GM12878 (cell line): Measurements from ENCODE around the gene TIAM1. TPM values are rescaled to one million over a fixed set of nuclear protein-coding genes. Genes with fewer than 3 reads are reported as not detected.

Source experiments
- ATAC-seq: fragments of 200-7000 bp; cut with Tn5 transposase; 3 replicates; pipeline ENCODE4 v1.9.1; 2020; ENCODE audit warnings: mild to moderate bottlenecking, moderate library complexity
- BruUV-seq: library from RNA; stranded (reverse); fragments of 400-500 nt; replicated peaks from 2 replicates; lab custom pipeline; 2021; lab: Mats Ljungman, UMichigan
- CTCF ChIA-PET: fragments of 300-600 bp; sonication (Branson Sonifier 250); formaldehyde crosslinking; extraction: SDS; loops from one replicate; lab custom pipeline; 2021; ENCODE audit warnings: inconsistent platforms; lab: Yijun Ruan, JAX
- POLR2A ChIA-PET: fragments of 350-600 bp; formaldehyde crosslinking; extraction: SDS; loops from one replicate; lab custom pipeline; 2021; ENCODE audit warnings: inconsistent platforms; lab: Charles Lee
- RAD21 ChIA-PET: fragments of 300-600 bp; sonication (Branson Sonifier 250); formaldehyde crosslinking; loops from one replicate; lab custom pipeline; 2023; ENCODE audit warnings: antibody characterized with exemption; ENCODE audit not compliant: unreplicated experiment; lab: Charles Lee
- SMC1A ChIA-PET: fragments of 300-600 bp; sonication (Branson Sonifier 250); formaldehyde crosslinking; loops from one replicate; lab custom pipeline; 2023; ENCODE audit not compliant: unreplicated experiment, uncharacterized antibody; lab: Charles Lee
- DNase-seq: peaks from one replicate; pipeline ENCODE4 v3.0.0-alpha.2; 2011; ENCODE audit warnings: low read depth, low spot score
- FAIRE-seq: peaks from 3 replicates; lab custom pipeline; 2011; peaks lifted over from hg19 to GRCh38; lab: Jason Lieb, UNC
- H2AFZ ChIP-seq: 2 replicates; pipeline ENCODE4 v1.6.0; 2011; ENCODE audit warnings: low read depth, low read length, control low read depth; ENCODE audit not compliant: control insufficient read depth
- H3K27ac ChIP-seq: 2 replicates; pipeline ENCODE4 v1.5.1; 2011; ENCODE audit warnings: control low read depth; ENCODE audit not compliant: control insufficient read depth, insufficient read depth
- H3K27me3 ChIP-seq, 2 experiments: replicated peaks in 1 of 2; 2 replicates each; pipeline versions ENCODE4 v1.6.0 to v1.6.1; 2011; ENCODE audit warnings: low read length in 1 of 2; ENCODE audit not compliant: control insufficient read depth in 2 of 2, insufficient read depth in 2 of 2
- H3K36me3 ChIP-seq, 2 experiments: 2 replicates each; pipeline ENCODE4 v1.5.1; 2011; ENCODE audit warnings: low read length in 1 of 2; ENCODE audit not compliant: control insufficient read depth in 2 of 2, insufficient read depth in 2 of 2
- H3K4me1 ChIP-seq: 2 replicates; pipeline ENCODE4 v1.6.1; 2011; ENCODE audit warnings: mild to moderate bottlenecking, low read length, moderate library complexity, mixed read lengths; ENCODE audit not compliant: control insufficient read depth, insufficient read depth
- H3K4me2 ChIP-seq: 2 replicates; pipeline ENCODE4 v1.6.0; 2011; ENCODE audit warnings: control low read depth; ENCODE audit not compliant: control insufficient read depth, insufficient read depth
- H3K4me3 ChIP-seq: fragments of 200-600 bp; sonication (generic); 2 replicates; pipeline ENCODE4 v1.5.1; 2016
- H3K79me2 ChIP-seq: 2 replicates; pipeline ENCODE4 v1.6.0; 2011; ENCODE audit warnings: low read length; ENCODE audit not compliant: control insufficient read depth, insufficient read depth
- H3K9ac ChIP-seq: 2 replicates; pipeline ENCODE4 v1.8.0; 2011; ENCODE audit warnings: low read length, control low read depth, mixed read lengths; ENCODE audit not compliant: control insufficient read depth, insufficient read depth
- H3K9me3 ChIP-seq: replicated peaks from 3 replicates; pipeline ENCODE4 v1.5.1; 2011; ENCODE audit warnings: mild to moderate bottlenecking, low read length; ENCODE audit not compliant: control insufficient read depth, insufficient read depth
- H4K20me1 ChIP-seq: 2 replicates; pipeline ENCODE4 v1.6.0; 2011; ENCODE audit not compliant: control insufficient read depth, insufficient read depth
- CBX5 ChIP-seq: sonication (generic); IDR thresholded peaks from 2 replicates; pipeline ENCODE4 v1.6.1; 2016; ENCODE audit warnings: low read depth, moderate library complexity, mild to moderate bottlenecking, inconsistent platforms
- NFYA ChIP-seq: IDR thresholded peaks from 2 replicates; pipeline ENCODE4 v1.6.1; 2011; ENCODE audit warnings: low read depth, mild to moderate bottlenecking, low read length, improper control_type of control experiment, borderline replicate concordance
- NFYB ChIP-seq: IDR thresholded peaks from 2 replicates; pipeline ENCODE4 v1.6.1; 2011; ENCODE audit warnings: low read depth, mild to moderate bottlenecking, low read length, improper control_type of control experiment, moderate library complexity; ENCODE audit not compliant: insufficient read depth
- RUNX3 ChIP-seq: IDR thresholded peaks from 2 replicates; pipeline ENCODE4 v1.6.1; 2012; ENCODE audit warnings: low read length, inconsistent platforms
- SMARCA5 ChIP-seq: fragments of 450-650 bp; IDR thresholded peaks from 2 replicates; pipeline ENCODE4 v1.6.1; 2017; ENCODE audit warnings: mild to moderate bottlenecking
- WRNIP1 ChIP-seq: IDR thresholded peaks from 2 replicates; pipeline ENCODE4 v1.6.1; 2011; ENCODE audit warnings: low read depth, low read length, improper control_type of control experiment, borderline replicate concordance
- WGBS: methylation state at CpG from one replicate; pipeline ENCODE4 v1.1.6; 2016; ENCODE audit warnings: low lambda C conversion rate; ENCODE audit not compliant: insufficient replicate concordance, insufficient coverage; ENCODE audit errors: missing lambda C conversion rate; 5-methylcytosine and 5-hydroxymethylcytosine counted together
- in situ Hi-C: fragments of 300-500 bp; cut with MboI; formaldehyde crosslinking; loops from 9 replicates; pipeline ENCODE4 v1.14.3; 2018; ENCODE audit warnings: mixed read lengths
- intact Hi-C: fragments of 100-400 bp; cut with micrococcal nuclease; formaldehyde crosslinking; loops from one replicate; pipeline ENCODE4 v1.14.2; 2022; ENCODE audit not compliant: unreplicated experiment
- polyA plus RNA-seq, 11 experiments: library from polyadenylated mRNA; depleted of rRNA in 4 of 11; unstranded in 6 of 11; stranded (reverse) in 5 of 11; fragments of >200 nt; fragmentation: Nextera tagmentation in 4 of 11; fragmentation: Illumina TruSeq in 1 of 11; extraction: Ambion mirVana in 4 of 11; extraction: Trizol in 1 of 11; gene quantifications; 1 replicate in 1 of 11; 2 replicates in 10 of 11; pipeline versions ENCODE4 v1.2.1 to v1.2.3, GENCODE V29; 2011 to 2016; ENCODE audit warnings: inconsistent platforms in 2 of 11, missing spikeins in 2 of 11, low read depth in 1 of 11
- total RNA-seq, 4 experiments: library from RNA; depleted of rRNA in 3 of 4; stranded (reverse); fragments of >200 nt in 3 of 4; fragmentation: Illumina TruSeq in 1 of 4; extraction: Trizol in 1 of 4; gene quantifications; 2 replicates each; pipeline versions ENCODE4 v1.2.1 to v1.2.3, GENCODE V29; 2013 to 2021

The TIAM1 gene
- total and polyA plus RNA-seq, 10 of the 15 experiments (the other 5 are each of a cell fraction or from before 2014, with no cell fraction given), result 0.31 to 35.9 (median 0.78) TPM

DNA sequence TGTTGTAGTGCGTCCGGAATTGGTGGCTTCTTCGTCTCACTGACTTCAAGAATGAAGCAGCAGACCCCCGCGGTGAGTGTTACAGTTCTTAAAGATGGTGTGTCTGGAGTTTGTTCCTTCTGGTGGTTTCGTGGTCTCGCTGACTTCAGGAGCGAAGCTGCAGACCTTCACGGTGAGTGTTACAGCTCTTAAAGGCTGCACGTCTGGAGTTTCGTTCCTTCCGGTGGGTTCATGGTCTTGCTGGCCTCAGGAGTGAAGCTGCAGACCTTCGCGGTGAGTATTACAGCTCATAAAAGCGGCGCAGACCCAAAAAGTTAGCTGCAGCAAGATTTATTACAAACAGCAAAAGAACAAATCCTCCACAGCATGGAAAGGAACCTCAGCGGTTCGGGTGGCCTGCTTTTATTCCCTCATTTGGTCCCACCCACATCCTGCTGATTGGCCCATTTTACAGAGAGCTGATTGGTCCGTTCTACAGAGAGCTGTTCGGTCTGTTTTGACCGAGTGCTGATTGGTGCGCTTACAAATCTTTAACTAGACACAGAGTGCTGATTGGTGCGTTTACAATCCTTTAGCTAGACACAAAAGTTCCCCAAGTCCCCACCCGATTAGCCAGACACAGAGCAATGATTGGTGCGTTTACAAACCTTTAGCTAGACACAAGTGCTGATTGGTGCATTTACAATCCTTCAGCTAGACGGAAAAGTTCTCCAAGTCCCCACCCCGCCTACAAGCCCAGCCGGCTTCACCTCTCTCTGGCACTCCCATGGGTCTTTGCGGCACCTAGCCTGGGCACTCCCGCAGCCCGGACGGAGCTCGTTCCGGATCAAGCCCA lies 256.2 kb downstream of the TIAM1 start:
- BruUV-seq, result no TSS peak
- intact Hi-C loops (loop anchor here (2.0 to 10.0 kb wide), 2 partner anchors 583 to 653 kb away; partner anchors contain the start of gene KRTAP13-4), in situ Hi-C loops (loop anchor here (10.0 kb wide), 1 partner anchor 1043 kb away; no protein-coding TSS in a partner anchor)
- no peak for FAIRE-seq
- RAD21 ChIA-PET, result interaction anchor here (1.4 kb wide), 1 partner anchor 258 kb away, joined by 3 read pairs; the partner anchor contains the start of gene KRTAP7-1
- Histone ChIP-seq H3K9me3 (no peaks in the 10 kb centered on the region), H3K36me3 (no peaks in the 10 kb centered on the region), H3K4me3 (no peak overlapping the region), H3K9ac (no peak overlapping the region), H3K27ac (no peak overlapping the region), H4K20me1 (no peaks in the 10 kb centered on the region), H3K4me2 (no peak overlapping the region), H3K79me2 (no peaks in the 10 kb centered on the region), H3K4me1 (no peaks in the 10 kb centered on the region), H2AFZ (no peak overlapping the region), H3K27me3 (no peaks in the 10 kb centered on the region)
- 52% methylated on average over 34 of the region's 34 CpGs for WGBS
- SMC1A ChIA-PET, result interaction anchor here (0.6 to 1.0 kb wide), 3 partner anchors 13 to 466 kb away, joined by 3 read pairs; partner anchors contain the start of gene KRTAP19-8
- POLR2A ChIA-PET, result no interaction called here
- TF ChIP-seq SMARCA5, result no peak
- TF ChIP-seq NFYA, result no peak
- TF ChIP-seq NFYB, result peak; percentile 70
- TF ChIP-seq WRNIP1, result no peak
- TF ChIP-seq RUNX3, result no peak
- TF ChIP-seq CBX5, result no peak
- DNase-seq, result no peak
- CTCF ChIA-PET, result interaction anchor here (0.7 to 3.7 kb wide), 11 partner anchors 9 to 1044 kb away, joined by 3 to 14 read pairs (median 4); no protein-coding TSS in a partner anchor
- ATAC-seq, result no peak
